NB4 (cell line): ENCODE results near the gene REG3A.

Experiments
- MAX ChIP-seq: IDR thresholded peaks from 2 replicates; pipeline ENCODE4 v1.6.1; 2011; ENCODE audit warnings: low read depth, low read length
- POLR2A ChIP-seq: IDR thresholded peaks from 2 replicates; pipeline ENCODE4 v1.6.1; 2011; ENCODE audit warnings: mild to moderate bottlenecking; ENCODE audit not compliant: insufficient read length; ENCODE audit errors: extremely low read depth
- TF ChIP-seq, protein P1 (sequence below): IDR thresholded peaks from one replicate; pipeline ENCODE4 v1.5.1; 2012; ENCODE audit warnings: low read depth, low read length

GRCh38 chr2:79129260-79129659 lies 30.3 kb downstream of the REG3A start:
- TF ChIP-seq, protein P1, sequence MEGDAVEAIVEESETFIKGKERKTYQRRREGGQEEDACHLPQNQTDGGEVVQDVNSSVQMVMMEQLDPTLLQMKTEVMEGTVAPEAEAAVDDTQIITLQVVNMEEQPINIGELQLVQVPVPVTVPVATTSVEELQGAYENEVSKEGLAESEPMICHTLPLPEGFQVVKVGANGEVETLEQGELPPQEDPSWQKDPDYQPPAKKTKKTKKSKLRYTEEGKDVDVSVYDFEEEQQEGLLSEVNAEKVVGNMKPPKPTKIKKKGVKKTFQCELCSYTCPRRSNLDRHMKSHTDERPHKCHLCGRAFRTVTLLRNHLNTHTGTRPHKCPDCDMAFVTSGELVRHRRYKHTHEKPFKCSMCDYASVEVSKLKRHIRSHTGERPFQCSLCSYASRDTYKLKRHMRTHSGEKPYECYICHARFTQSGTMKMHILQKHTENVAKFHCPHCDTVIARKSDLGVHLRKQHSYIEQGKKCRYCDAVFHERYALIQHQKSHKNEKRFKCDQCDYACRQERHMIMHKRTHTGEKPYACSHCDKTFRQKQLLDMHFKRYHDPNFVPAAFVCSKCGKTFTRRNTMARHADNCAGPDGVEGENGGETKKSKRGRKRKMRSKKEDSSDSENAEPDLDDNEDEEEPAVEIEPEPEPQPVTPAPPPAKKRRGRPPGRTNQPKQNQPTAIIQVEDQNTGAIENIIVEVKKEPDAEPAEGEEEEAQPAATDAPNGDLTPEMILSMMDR, result no peak
- TF ChIP-seq POLR2A (no peak), MAX (no peak)
